CD14-positive monocyte (primary cell): Measurements from ENCODE around the gene WFDC8. TPM values are rescaled to one million over a fixed set of nuclear protein-coding genes. Genes with fewer than 3 reads are reported as not detected.

ENCODE experiments used
- DNase-seq, 3 donors: peaks; one replicate each; pipeline ENCODE4 v3.0.0-alpha.2; 2011 to 2022
- H2AFZ ChIP-seq: 2 replicates; pipeline ENCODE4 v1.6.0; 2012; ENCODE audit warnings: mild to moderate bottlenecking, low read depth, low read length, inconsistent platforms; ENCODE audit not compliant: insufficient read depth, poor library complexity, severe bottlenecking
- H3K27ac ChIP-seq, 2 donors: 1 replicate in 1 of 2; 2 replicates in 1 of 2; pipeline ENCODE4 v1.5.1; 2012 to 2013; ENCODE audit warnings: low read length in 2 of 2, control low read depth in 1 of 2, inconsistent platforms in 1 of 2, low read depth in 1 of 2, mild to moderate bottlenecking in 1 of 2
- H3K27me3 ChIP-seq, 2 donors: one replicate each; pipeline versions ENCODE4 v1.6.0 to v1.6.1; 2011 to 2013; ENCODE audit warnings: low read length in 2 of 2; ENCODE audit not compliant: control insufficient read depth in 2 of 2, insufficient read depth in 2 of 2
- H3K36me3 ChIP-seq, 2 donors: replicated peaks in 1 of 2; 1 replicate in 1 of 2; 2 replicates in 1 of 2; pipeline versions ENCODE4 v1.5.1 to v1.6.1; 2012 to 2013; ENCODE audit warnings: low read length in 2 of 2, control low read depth in 1 of 2, inconsistent platforms in 1 of 2, mild to moderate bottlenecking in 1 of 2; ENCODE audit not compliant: insufficient read depth in 2 of 2, control insufficient read depth in 1 of 2
- H3K4me1 ChIP-seq, 2 donors: 1 replicate in 1 of 2; 2 replicates in 1 of 2; pipeline versions ENCODE4 v1.5.1 to v1.6.1; 2012 to 2013; ENCODE audit warnings: low read length in 2 of 2, control low read depth in 1 of 2, inconsistent platforms in 1 of 2, mild to moderate bottlenecking in 1 of 2, moderate library complexity in 1 of 2; ENCODE audit not compliant: insufficient read depth in 2 of 2, control insufficient read depth in 1 of 2
- H3K4me2 ChIP-seq: replicated peaks from 2 replicates; pipeline ENCODE3; 2012; ENCODE audit warnings: low read length, moderate library complexity, mild to moderate bottlenecking; ENCODE audit not compliant: poor library complexity, severe bottlenecking; ENCODE audit errors: extremely low read depth
- H3K4me3 ChIP-seq, 3 experiments: fragments of 200-600 bp in 1 of 3; sonication (generic) in 1 of 3; replicated peaks in 1 of 3; 1 replicate in 2 of 3; 2 replicates in 1 of 3; pipeline ENCODE4 v1.5.1; 2011 to 2013; ENCODE audit warnings: low read length in 3 of 3, mild to moderate bottlenecking in 3 of 3, control low read depth in 2 of 3, low read depth in 2 of 3, inconsistent platforms in 1 of 3, moderate library complexity in 1 of 3
- H3K79me2 ChIP-seq: 2 replicates; pipeline ENCODE4 v1.6.0; 2012; ENCODE audit warnings: mild to moderate bottlenecking, control low read depth, inconsistent platforms, low read length, moderate library complexity; ENCODE audit not compliant: insufficient read depth
- H3K9ac ChIP-seq: 2 replicates; pipeline ENCODE4 v1.6.0; 2017; ENCODE audit warnings: low read length, mild to moderate bottlenecking; ENCODE audit not compliant: insufficient read depth, poor library complexity, severe bottlenecking
- H3K9me3 ChIP-seq, 2 donors: replicated peaks in 1 of 2; 1 replicate in 1 of 2; 2 replicates in 1 of 2; pipeline versions ENCODE4 v1.5.1 to v1.6.1; 2012 to 2013; ENCODE audit warnings: low read length in 2 of 2, control low read depth in 1 of 2; ENCODE audit not compliant: control insufficient read depth in 1 of 2, insufficient read depth in 1 of 2
- H4K20me1 ChIP-seq: 2 replicates; pipeline ENCODE4 v1.6.0; 2012; ENCODE audit warnings: mild to moderate bottlenecking, low read length, control low read depth, moderate library complexity; ENCODE audit not compliant: insufficient read depth
- H3K27ac Mint-ChIP-seq, 7 donors: one replicate each; pipeline ENCODE4 v1.8.0; 2020; ENCODE audit warnings: mild to moderate bottlenecking in 7 of 7, mixed read lengths in 7 of 7, moderate library complexity in 6 of 7, inconsistent platforms in 2 of 7
- H3K27me3 Mint-ChIP-seq, 3 donors: one replicate each; pipeline ENCODE4 v1.8.0; 2021 to 2022; ENCODE audit warnings: low read depth in 3 of 3, mild to moderate bottlenecking in 3 of 3, mixed read lengths in 3 of 3, moderate library complexity in 3 of 3, inconsistent platforms in 1 of 3
- H3K36me3 Mint-ChIP-seq, 2 donors: one replicate each; pipeline ENCODE4 v1.8.0; 2020; ENCODE audit warnings: mixed read lengths in 2 of 2, inconsistent platforms in 1 of 2, mild to moderate bottlenecking in 1 of 2
- H3K4me1 Mint-ChIP-seq: one replicate; pipeline ENCODE4 v1.8.0; 2020; ENCODE audit warnings: mild to moderate bottlenecking, mixed read lengths
- H3K4me3 Mint-ChIP-seq, 2 donors: one replicate each; pipeline ENCODE4 v1.8.0; 2020; ENCODE audit warnings: mild to moderate bottlenecking in 2 of 2, mixed read lengths in 2 of 2, moderate library complexity in 1 of 2
- H3K9me3 Mint-ChIP-seq, 7 donors: one replicate each; pipeline ENCODE4 v1.8.0; 2020 to 2022; ENCODE audit warnings: mixed read lengths in 7 of 7, mild to moderate bottlenecking in 6 of 7, moderate library complexity in 6 of 7, inconsistent platforms in 2 of 7
- CTCF ChIP-seq: fragments of 200-600 bp; IDR thresholded peaks from one replicate; pipeline ENCODE4 v1.8.0; 2022; ENCODE audit warnings: antibody characterized with exemption, mild to moderate bottlenecking
- WGBS: methylation state at CpG from one replicate; pipeline ENCODE4 v1.1.5; 2013; ENCODE audit warnings: missing lambda C conversion rate; ENCODE audit not compliant: insufficient coverage; 5-methylcytosine and 5-hydroxymethylcytosine counted together
- intact Hi-C, 2 donors: fragments of 100-400 bp; cut with micrococcal nuclease; formaldehyde crosslinking; loops; one replicate each; pipeline versions ENCODE4 v1.15.0 to v1.15.1; 2023
- polyA plus RNA-seq, 3 donors: library from polyadenylated mRNA; depleted of rRNA in 1 of 3; unstranded in 2 of 3; stranded (reverse) in 1 of 3; fragments of 300-500 nt in 2 of 3; fragments of >200 nt in 1 of 3; fragmentation: Illumina TruSeq in 2 of 3; gene quantifications; 1 replicate in 2 of 3; 2 replicates in 1 of 3; pipeline ENCODE4 v1.2.3, GENCODE V29; 2012 to 2021

WFDC8 gene
- polyA plus RNA-seq, 3 donors = not detected

DNA sequence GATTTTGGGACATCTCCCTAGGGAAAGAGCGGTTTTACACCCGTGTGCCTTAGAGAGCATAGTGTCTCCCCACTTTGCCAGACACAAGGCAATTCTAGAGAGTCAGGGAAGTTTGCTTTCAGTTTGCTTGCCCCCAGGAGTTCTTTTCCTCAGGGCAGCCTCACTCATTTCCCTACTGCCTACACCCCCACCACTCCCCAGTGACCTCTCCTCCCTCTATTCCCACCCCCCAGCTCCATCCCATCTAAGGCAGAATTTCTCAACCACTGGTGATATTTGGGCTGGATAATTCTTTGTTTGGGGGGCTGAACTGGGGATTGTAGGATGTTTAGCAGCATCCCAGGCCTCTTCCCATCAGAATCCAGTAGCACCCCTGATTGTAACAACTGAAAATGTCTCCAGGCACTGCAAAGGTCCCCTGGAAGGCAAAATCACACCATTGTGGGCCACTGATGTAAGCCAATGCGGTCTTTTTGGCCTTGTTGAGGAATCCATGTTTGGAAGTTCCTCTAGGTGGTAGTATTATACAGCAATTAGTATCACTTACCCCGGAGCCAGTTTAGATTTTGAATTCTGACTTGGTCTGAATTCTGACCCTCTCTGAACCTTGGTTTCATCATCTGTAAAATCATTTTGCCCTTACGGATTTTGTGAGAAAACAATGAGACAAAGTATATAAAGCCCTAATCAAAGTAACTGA lies 33.2 kb downstream of the WFDC8 start:
- no peak for TF ChIP-seq CTCF
- no peak for DNase-seq
- Histone ChIP-seq H2AFZ (no peak overlapping the region), H3K4me1 (no peaks in the 10 kb centered on the region), H3K36me3 (no peaks in the 10 kb centered on the region), H4K20me1 (no peaks in the 10 kb centered on the region), H3K4me3 (no peak overlapping the region), H3K9me3 (no peaks in the 10 kb centered on the region), H3K4me2 (no peak overlapping the region), H3K27ac (no peak overlapping the region), H3K27me3 (peaks cover 2% of the 10 kb centered on the region in 2 donors), H3K79me2 (no peaks in the 10 kb centered on the region), H3K9ac (no peak overlapping the region)
- H3K36me3 Mint-ChIP-seq = no peaks in the 10 kb centered on the region
- H3K27me3 Mint-ChIP-seq = peaks cover 5 to 31% (median 7%) of the 10 kb centered on the region in 3 donors
- no CpG with 5 or more reads among the region's 5 CpGs for WGBS
- H3K27ac Mint-ChIP-seq = peak overlapping the region in 1 of 7 donors; percentile 5
- no peak overlapping the region for H3K4me3 Mint-ChIP-seq
- H3K9me3 Mint-ChIP-seq = peaks cover 0 to 4% (median 1%) of the 10 kb centered on the region in 7 donors
- intact Hi-C loops = no loop called here
- H3K4me1 Mint-ChIP-seq = no peaks in the 10 kb centered on the region

GRCh38 chr20:45545351-45545750 lies 33.7 kb downstream of the WFDC8 start:
- no peak for TF ChIP-seq CTCF

More at GRCh38 chr20:45545351-45545750, 33.7 kb downstream of the WFDC8 start:
- Mint-ChIP-seq H3K4me1 (no peaks in the 10 kb centered on the region), H3K9me3 (peaks cover 0 to 2% (median under 1%) of the 10 kb centered on the region in 7 donors), H3K4me3 (no peak overlapping the region), H3K27me3 (peaks cover 5 to 30% (median 7%) of the 10 kb centered on the region in 3 donors), H3K36me3 (no peaks in the 10 kb centered on the region), H3K27ac (no peak overlapping the region)
- no peaks in the 10 kb centered on the region for H3K9me3 ChIP-seq
- H3K9ac ChIP-seq = no peak overlapping the region
- DNase-seq = no peak
- H3K4me3 ChIP-seq = no peak overlapping the region
- no peaks in the 10 kb centered on the region for H3K4me1 ChIP-seq
- no peak overlapping the region for H2AFZ ChIP-seq
- WGBS = 86% methylated on average over 1 of the region's 3 CpGs
- H4K20me1 ChIP-seq = no peaks in the 10 kb centered on the region
- H3K36me3 ChIP-seq = no peaks in the 10 kb centered on the region
- no peaks in the 10 kb centered on the region for H3K79me2 ChIP-seq
- H3K4me2 ChIP-seq = no peak overlapping the region
- no peak overlapping the region for H3K27ac ChIP-seq
- intact Hi-C loops = no loop called here
- peaks cover 2% of the 10 kb centered on the region in 2 donors for H3K27me3 ChIP-seq
